GM21528 (cell line): ENCODE measurements around the gene PRKCH.
"Not testable (repeated sequence)": the region's sequence is repeated elsewhere in the genome, so short reads cannot be mapped to it uniquely, and the experiment has no call there.

ENCODE experiments used
- ATAC-seq: cut with Tn5 transposase; IDR thresholded peaks from one replicate; pipeline ENCODE4 v1.9.1; 2021; ENCODE audit warnings: mild to moderate bottlenecking, moderate library complexity; ENCODE audit not compliant: unreplicated experiment, low FRiP score

The PRKCH gene

GRCh38 chr14:61451491-61451890 lies 130.1 kb downstream of the PRKCH start:
- no peak for ATAC-seq

DNA sequence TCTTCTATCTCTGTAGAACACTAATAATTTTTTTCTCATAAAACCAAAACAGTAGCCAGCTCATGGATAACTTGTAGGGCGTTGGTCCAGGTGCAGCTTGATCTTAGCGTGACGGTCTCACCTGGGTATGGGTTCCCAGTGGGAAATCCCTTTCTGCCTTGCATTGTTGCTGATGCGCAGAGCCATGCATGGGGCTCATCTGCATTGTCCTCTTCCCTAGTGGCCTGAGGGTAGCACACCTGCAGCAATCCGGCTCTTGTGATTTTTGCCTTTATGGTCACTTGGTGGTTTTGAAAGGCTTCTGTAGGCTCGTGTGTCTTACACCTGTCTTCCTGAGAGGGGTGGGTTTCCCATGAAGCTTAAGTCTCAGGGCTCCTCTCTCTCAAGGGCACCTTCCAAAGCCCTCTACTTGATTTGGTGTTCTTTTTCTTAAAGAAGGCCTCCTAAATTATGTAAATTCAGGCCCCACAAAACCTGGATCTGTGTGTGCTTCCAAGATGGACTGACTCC lies 130.6 kb downstream of the PRKCH start:
- no peak for ATAC-seq

GRCh38 chr14:61452452-61452851 lies 131.1 kb downstream of the PRKCH start:
- no peak for ATAC-seq

GRCh38 chr14:61453103-61453767 lies 131.9 kb downstream of the PRKCH start:
- ATAC-seq = no peak

GRCh38 chr14:61454545-61454944 lies 133.2 kb downstream of the PRKCH start:
- ATAC-seq = no peak

GRCh38 chr14:61455351-61455750 lies 134.0 kb downstream of the PRKCH start:
- no peak for ATAC-seq

GRCh38 chr14:61456720-61457119 lies 135.3 kb downstream of the PRKCH start:
- ATAC-seq = peak; percentile 90

- no peak for ATAC-seq
These were observed 137.4 kb downstream of the PRKCH start for GRCh38 chr14:61458766-61459165.

- no peak for ATAC-seq
These were observed 137.8 kb downstream of the PRKCH start for GRCh38 chr14:61459229-61459628.

GRCh38 chr14:61460063-61460462 lies 138.7 kb downstream of the PRKCH start:
- no peak for ATAC-seq

DNA sequence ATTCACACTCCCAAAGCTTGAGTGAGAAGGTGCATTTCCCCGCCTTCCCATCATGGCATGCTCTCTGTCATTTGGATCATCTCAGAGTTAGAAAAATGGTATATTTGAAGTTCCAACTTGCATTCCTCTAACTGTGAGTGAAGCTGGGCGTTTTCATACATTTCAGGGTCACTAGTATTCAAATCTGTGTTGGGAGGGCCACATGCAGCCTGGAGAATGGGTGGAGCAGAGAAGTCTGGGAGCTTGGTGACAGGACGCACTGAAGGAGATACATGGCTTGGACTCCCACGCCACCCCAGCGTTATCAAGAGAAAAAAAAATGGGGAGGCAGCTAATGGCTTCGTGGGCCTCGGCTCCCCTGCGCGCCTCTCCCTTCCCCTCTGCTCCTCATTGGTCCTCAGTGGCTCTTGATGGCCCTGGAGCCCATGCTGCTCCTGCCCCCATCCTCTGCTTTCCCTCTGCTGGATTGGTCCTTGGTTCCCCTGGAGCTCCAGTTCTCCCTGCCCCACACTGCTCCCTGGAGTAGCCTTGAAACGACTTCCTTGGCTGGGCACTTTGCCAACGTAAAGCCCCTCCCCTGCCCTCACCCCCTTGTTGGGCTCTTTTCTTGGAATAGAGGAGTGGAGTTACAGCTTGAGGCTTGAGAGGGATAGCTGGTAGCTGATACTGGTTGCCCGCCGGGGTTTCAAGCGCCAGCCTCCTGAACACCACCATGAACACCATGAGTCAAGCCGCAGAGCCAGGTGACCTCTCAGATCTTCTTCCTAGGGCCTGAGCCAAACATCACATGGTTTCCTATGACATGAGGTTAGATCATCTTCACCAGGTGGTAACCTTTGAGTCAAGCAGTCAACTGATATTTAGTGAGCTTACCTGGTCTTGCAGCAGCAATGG lies 139.6 kb downstream of the PRKCH start:
- ATAC-seq = no peak

GRCh38 chr14:61461808-61462275 lies 140.5 kb downstream of the PRKCH start:
- ATAC-seq = no peak

DNA sequence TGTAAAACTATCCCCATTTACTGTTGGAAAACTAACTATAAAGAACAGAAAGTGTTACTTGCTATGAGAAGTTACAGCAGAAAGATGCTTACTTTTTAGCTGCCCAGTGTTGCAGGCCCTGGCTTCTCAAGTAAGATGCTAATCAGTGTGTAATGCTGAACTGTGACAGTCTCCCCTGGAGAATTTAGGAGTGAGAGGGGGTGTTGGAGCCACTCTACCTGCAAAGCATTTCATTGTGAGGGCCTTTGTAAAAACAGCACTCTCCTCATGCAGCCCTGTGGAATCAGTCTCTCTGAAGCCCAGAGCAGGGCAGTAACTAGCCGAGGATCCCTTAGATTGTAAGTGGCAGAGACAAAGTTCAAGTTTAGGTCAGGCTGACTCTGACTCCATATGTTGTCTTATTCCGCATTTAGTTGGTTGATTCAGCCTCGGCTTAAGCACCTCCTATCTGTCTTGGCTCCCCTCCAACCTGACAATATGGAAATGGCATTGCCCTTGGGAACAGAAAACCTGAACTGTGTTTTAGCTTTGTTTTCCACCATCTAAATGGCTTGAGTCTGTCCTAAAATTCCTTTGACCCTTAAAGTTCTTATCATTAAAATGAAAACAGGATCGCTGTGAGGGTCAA lies 141.3 kb downstream of the PRKCH start:
- ATAC-seq = no peak

DNA sequence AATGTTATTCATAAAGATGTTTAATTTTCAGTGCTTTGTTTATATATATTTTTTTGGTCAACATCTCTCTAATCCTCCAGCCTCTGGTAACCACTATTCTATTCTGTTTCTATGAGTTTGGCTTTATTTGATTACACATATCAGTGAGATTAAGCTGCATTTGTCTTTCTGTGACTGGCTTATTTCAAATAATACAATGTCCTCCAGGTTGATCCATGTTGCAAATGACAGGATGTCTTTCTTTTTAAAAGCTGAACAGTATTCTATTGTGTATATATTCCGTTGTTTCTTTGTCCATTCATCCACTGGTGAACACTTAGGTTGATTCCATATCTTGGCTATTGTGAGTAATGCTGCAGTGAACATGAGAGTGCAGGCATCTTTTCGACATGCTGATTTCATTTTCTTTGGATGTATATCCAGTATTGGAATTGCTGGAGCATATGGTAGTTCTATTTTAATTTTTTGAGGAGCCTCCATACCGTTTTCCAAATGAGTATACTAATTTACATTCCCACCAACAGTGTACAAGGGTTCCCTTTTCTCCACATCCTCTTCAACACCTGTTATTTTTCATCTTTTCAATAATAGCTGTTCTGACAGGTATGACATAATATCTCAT lies 142.4 kb downstream of the PRKCH start:
- no peak for ATAC-seq

- not testable (repeated sequence) for ATAC-seq
These were observed 143.4 kb downstream of the PRKCH start for GRCh38 chr14:61464539-61465320.

DNA sequence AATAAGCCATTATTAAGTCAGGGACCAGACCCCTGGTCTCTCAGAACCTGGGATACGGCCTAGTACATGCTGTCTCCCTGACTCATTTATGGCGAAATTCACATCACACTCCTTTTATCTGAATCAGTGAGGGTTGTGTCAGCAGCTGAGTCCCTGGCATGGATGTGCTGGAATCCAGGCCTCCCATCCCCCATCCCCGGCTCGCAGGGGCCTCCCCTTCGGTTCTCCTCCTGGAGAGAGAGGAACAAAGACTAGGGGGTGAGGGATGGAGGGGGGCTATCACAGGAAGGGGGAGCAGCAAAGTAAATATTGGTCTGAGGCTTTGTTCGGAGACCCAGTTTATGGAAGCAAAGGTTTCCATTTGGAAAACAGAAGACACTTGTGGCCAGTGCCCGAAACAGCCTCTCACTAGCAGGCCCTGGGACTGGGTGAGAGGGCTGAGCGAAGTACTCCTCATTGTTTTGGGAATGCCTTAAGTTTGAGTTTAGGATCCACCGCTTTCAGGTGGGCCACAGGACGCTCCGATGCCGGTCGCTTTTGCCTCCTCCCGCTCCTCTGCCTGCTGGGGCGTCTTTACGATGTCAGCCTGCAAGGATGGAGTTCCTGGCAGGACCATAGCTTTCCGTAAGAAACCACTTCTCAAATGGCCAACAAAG lies 145.0 kb downstream of the PRKCH start:
- no peak for ATAC-seq

DNA sequence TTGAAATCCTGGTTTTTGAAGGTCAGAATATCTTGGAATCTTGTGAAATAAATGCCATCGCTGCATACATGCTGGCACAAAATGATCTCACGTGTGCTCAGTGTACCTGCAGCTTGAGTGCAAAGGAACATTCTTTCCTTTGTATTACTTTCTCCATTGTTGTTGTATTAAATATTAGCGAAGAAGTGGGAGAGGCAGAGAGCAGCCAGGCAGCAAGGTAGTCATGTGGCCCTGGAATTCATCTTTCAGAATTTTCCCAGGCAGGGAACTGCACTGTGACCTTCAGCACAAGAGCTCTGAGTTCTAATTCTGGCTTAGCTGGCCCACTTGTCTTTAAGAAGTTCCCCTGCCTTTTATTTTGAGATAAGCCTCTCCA lies 145.5 kb downstream of the PRKCH start:
- no peak for ATAC-seq

DNA sequence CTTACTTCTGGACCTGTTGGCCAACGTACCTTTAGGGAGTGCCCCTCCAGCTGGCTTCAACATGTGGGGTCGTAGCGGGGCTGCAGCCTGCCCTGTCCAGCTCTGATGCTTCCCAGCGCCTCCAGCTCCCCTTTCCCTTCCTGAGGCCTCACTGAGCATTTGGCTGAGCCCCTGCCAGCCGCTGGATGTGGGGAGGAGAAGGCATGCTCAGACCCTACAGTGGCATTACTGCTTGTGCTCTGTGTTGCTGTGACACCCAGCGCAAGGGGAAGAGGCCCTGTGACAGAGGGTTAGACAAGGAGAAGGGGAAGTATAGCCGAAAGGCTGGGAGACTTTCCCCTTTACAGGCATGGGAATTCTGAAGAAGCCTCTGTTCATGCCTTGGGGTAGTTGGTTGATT lies 145.9 kb downstream of the PRKCH start:
- no peak for ATAC-seq

DNA sequence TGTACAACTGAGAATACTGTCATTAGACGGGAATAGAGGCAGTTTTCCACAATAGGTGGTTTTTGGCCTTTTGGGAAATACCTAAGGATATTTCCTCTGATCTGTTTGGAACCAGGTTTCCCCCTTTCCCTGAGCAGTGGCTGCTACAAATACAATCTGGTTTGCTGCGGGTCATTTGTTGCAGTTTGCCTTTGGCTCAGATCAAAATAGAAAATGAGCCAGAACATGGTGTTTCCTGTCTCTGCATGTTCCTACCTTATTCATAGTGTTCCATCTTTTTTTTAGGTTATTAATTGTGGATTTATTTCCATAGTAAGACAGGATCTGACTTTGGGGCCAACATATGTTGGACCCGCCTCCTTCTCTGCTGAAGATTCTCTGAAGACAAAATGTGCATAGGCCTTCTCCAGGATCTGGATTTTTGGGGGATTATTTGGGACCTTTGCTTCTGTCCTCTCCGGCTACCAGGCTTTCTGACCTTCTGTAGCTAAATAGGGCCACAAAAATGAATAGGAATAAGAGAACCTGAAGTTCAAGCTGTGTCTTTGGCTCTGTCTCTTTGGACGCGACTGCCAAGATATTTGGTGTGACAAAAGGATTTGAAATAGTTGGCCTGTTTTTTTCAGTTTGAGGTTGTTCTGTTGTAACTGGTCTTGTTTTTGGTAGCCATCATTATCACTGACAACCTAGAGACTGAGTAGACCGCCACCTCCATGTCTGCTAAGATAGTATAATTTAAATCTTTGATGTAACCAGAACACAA lies 146.9 kb downstream of the PRKCH start:
- ATAC-seq = no peak
